GM19238 (cell line): ENCODE data around the gene NPC2.
A peak's percentile ranks its signal among the peaks of the same experiment; 100 is the strongest.
"Not testable (repeated sequence)": the region's sequence is repeated elsewhere in the genome, so short reads cannot be mapped to it uniquely, and the experiment has no call there.

Experiments used
- DNase-seq: peaks from one replicate; pipeline ENCODE4 v3.0.0; 2011; ENCODE audit warnings: low spot score; ENCODE audit not compliant: insufficient read length

The NPC2 gene

GRCh38 chr14:74492776-74493342 is at the start of gene NPC2:
Gene NPC2, minus strand, starts transcription at chr14:74493305. Its CDS starts 31 bp downstream, at chr14:74493274.
- no peak for DNase-seq

GRCh38 chr14:74542056-74542685 is 49.1 kb upstream of the NPC2 start:
- DNase-seq = no peak

GRCh38 chr14:74541225-74541624 is 48.1 kb upstream of the NPC2 start:
- DNase-seq = no peak

- DNase-seq = no peak
Observed at GRCh38 chr14:74539503-74539902, 46.4 kb upstream of the NPC2 start.

- DNase-seq = no peak
Observed at GRCh38 chr14:74538411-74539391, 45.6 kb upstream of the NPC2 start.

GRCh38 chr14:74536336-74536735 is 43.2 kb upstream of the NPC2 start:
- DNase-seq = not testable (repeated sequence)

GRCh38 chr14:74535756-74536325 is 42.7 kb upstream of the NPC2 start:
- no peak for DNase-seq

- DNase-seq = no peak
Observed at GRCh38 chr14:74533576-74533975, 40.5 kb upstream of the NPC2 start.

- DNase-seq = no peak
Observed at GRCh38 chr14:74532246-74532645, 39.1 kb upstream of the NPC2 start.

- no peak for DNase-seq
Observed at GRCh38 chr14:74531467-74531866, 38.4 kb upstream of the NPC2 start.

- DNase-seq = no peak
Observed at GRCh38 chr14:74531006-74531405, 37.9 kb upstream of the NPC2 start.

- no peak for DNase-seq
Observed at GRCh38 chr14:74528886-74529285, 35.8 kb upstream of the NPC2 start.

GRCh38 chr14:74528406-74528805 is 35.3 kb upstream of the NPC2 start:
- no peak for DNase-seq

- DNase-seq = no peak
Observed at GRCh38 chr14:74527736-74528280, 34.7 kb upstream of the NPC2 start.

GRCh38 chr14:74526854-74527585 is 33.9 kb upstream of the NPC2 start:
- no peak for DNase-seq

- peak; percentile 16 for DNase-seq
Observed at GRCh38 chr14:74525361-74525851, 32.3 kb upstream of the NPC2 start.

- no peak for DNase-seq
Observed at GRCh38 chr14:74524812-74525135, 31.7 kb upstream of the NPC2 start.

GRCh38 chr14:74524076-74524811 is 31.1 kb upstream of the NPC2 start:
- no peak for DNase-seq

- DNase-seq = no peak
Observed at GRCh38 chr14:74522740-74523139, 29.6 kb upstream of the NPC2 start.

- no peak for DNase-seq
Observed at GRCh38 chr14:74521756-74522155, 28.7 kb upstream of the NPC2 start.
